HEK293T (cell line): ENCODE data around the gene LRRC4C.

ENCODE experiments used
- BHLHE40 ChIP-seq: fragments of 450-650 bp; IDR thresholded peaks from 2 replicates; pipeline ENCODE4 v1.6.1; 2016; ENCODE audit warnings: mild to moderate bottlenecking, moderate library complexity, borderline replicate concordance
- FOXA1 ChIP-seq: fragments of 450-650 bp; IDR thresholded peaks from 2 replicates; pipeline ENCODE4 v1.6.1; 2016; ENCODE audit warnings: mild to moderate bottlenecking
- FOXM1 ChIP-seq: fragments of 450-650 bp; IDR thresholded peaks from 2 replicates; pipeline ENCODE4 v1.6.1; 2017; ENCODE audit warnings: mild to moderate bottlenecking, borderline replicate concordance
- L3MBTL2 ChIP-seq: fragments of 450-650 bp; conservative IDR thresholded peaks from 2 replicates; pipeline ENCODE4 v1.6.1; 2016; ENCODE audit warnings: mild to moderate bottlenecking
- NFRKB ChIP-seq: fragments of 450-650 bp; IDR thresholded peaks from 2 replicates; pipeline ENCODE4 v1.6.1; 2016; ENCODE audit warnings: mild to moderate bottlenecking, moderate library complexity

DNA sequence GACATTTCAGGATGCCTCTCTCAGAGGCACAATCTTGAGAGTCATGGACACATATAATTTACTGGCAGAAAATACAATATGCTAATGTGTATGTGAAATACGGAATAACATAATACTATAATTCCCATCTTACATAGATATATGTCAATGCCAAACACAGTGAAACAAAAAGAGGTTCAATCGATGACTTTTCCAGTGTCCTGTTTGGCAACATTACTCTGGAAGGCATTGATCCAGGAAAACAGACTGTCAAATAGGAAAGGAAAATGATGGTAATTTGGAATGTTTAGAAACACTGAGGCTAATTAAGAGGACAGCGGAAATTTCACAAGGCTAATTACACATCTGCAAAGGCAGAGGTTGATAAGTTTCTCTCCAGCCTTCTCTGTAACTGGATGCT, 942.3 kb downstream of the LRRC4C start:
- no peak for TF ChIP-seq FOXM1
- TF ChIP-seq BHLHE40 = no peak
- no peak for TF ChIP-seq NFRKB
- no peak for TF ChIP-seq FOXA1
- TF ChIP-seq L3MBTL2 = no peak
